HL-60 (cell line): Measurements from ENCODE around the gene PRKCSH.

ENCODE experiments used
- GABPA ChIP-seq: IDR thresholded peaks from 2 replicates; pipeline ENCODE4 v1.6.1; 2012; ENCODE audit warnings: low read depth
- POLR2AphosphoS5 ChIP-seq: IDR thresholded peaks from 2 replicates; pipeline ENCODE4 v1.6.1; 2012; ENCODE audit warnings: low read depth
- TF ChIP-seq, protein P1 (sequence below): IDR thresholded peaks from one replicate; pipeline ENCODE4 v1.5.1; 2011; ENCODE audit warnings: low read length, control low read depth, inconsistent platforms; ENCODE audit not compliant: insufficient read depth

DNA sequence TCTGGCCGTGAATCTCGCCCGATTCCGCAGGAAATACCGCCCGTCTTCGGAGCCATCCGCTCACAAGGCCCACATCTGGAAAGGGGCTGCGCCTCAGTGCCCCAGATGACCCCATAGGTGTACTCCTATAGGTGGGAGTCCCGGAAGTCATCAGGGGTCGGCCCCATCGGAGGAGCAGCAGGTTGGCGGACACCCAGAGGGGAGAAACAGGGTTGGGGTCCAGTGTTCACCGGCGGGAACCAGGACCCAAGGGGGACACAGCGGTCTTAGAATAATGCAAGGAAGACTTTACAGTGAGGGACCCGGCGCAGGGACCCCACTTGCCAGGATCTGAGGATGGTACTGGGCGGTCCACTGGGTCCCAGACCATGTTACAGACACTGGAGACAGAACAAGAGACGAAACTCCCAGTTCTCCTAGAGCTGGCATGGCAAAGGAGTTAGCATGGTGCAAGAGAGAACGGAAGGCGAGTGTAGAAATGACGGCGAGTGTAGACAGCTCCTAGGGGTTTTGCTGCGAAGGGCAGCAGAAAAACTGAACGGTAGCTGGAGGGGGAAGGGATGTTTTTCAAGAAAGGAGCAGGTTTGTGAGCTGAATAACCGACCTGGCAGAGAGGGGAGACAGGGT is 12.2 kb upstream of the PRKCSH start:
- TF ChIP-seq, protein P1, sequence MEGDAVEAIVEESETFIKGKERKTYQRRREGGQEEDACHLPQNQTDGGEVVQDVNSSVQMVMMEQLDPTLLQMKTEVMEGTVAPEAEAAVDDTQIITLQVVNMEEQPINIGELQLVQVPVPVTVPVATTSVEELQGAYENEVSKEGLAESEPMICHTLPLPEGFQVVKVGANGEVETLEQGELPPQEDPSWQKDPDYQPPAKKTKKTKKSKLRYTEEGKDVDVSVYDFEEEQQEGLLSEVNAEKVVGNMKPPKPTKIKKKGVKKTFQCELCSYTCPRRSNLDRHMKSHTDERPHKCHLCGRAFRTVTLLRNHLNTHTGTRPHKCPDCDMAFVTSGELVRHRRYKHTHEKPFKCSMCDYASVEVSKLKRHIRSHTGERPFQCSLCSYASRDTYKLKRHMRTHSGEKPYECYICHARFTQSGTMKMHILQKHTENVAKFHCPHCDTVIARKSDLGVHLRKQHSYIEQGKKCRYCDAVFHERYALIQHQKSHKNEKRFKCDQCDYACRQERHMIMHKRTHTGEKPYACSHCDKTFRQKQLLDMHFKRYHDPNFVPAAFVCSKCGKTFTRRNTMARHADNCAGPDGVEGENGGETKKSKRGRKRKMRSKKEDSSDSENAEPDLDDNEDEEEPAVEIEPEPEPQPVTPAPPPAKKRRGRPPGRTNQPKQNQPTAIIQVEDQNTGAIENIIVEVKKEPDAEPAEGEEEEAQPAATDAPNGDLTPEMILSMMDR: no peak
- TF ChIP-seq POLR2AphosphoS5: no peak
- TF ChIP-seq GABPA: no peak
